GM18508 (cell line): ENCODE results near the gene ZFP3.
"Not testable (repeated sequence)": the region's sequence is repeated elsewhere in the genome, so short reads cannot be mapped to it uniquely, and the experiment has no call there.

Source experiments
- ATAC-seq: cut with Tn5 transposase; IDR thresholded peaks from one replicate; pipeline ENCODE4 v1.9.1; 2021; ENCODE audit warnings: moderate number of reproducible peaks; ENCODE audit not compliant: insufficient read depth, unreplicated experiment

Gene ZFP3

GRCh38 chr17:5136580-5137412, 58.5 kb downstream of the ZFP3 start:
- ATAC-seq, result not testable (repeated sequence)

DNA sequence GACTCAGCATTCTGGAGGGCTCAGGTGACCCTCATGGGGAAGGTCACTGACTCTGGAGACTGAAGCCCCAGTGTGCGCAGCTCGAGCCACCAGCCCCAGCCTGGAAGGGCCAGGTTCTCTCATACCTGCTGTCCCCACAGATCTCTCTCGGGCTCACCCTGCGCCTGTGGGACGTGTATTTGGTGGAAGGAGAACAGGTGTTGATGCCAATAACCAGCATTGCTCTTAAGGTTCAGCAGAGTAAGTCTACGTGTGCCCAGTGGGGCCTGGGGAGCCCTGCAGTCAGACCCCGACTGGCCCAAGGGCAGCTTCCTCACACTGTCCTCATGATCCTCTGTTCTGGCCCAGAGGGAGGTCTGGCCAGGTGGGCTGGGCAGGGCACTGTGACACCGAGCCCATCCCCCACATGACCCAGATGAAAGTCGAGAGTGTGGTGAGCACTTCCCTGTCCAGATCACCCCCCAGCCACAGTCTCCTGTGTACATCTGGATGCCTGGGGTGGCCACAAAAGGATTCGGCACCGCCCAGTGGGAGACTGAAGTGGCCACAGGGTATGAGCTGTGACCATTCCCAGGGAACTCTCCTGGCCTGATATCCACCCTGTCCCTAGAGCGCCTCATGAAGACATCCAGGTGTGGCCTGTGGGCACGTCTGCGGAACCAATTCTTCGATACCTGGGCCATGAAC, 59.4 kb downstream of the ZFP3 start:
- not testable (repeated sequence) for ATAC-seq

DNA sequence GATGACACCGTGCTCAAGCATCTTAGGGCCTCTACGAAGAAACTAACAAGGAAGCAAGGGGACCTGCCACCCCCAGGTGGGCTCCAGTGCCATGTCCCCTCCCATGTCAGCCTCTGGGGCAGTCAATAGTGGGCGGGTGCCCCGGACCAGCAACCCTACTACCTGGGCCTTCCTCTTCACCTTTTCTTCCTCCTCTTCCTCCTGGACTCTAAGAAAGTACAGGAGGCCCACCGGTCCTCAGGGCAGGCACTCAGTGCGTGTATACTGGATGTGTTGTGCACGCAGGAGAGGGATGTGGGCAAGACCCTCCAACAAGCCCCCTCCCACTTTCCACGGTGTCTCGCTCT, 59.9 kb downstream of the ZFP3 start:
- not testable (repeated sequence) for ATAC-seq

DNA sequence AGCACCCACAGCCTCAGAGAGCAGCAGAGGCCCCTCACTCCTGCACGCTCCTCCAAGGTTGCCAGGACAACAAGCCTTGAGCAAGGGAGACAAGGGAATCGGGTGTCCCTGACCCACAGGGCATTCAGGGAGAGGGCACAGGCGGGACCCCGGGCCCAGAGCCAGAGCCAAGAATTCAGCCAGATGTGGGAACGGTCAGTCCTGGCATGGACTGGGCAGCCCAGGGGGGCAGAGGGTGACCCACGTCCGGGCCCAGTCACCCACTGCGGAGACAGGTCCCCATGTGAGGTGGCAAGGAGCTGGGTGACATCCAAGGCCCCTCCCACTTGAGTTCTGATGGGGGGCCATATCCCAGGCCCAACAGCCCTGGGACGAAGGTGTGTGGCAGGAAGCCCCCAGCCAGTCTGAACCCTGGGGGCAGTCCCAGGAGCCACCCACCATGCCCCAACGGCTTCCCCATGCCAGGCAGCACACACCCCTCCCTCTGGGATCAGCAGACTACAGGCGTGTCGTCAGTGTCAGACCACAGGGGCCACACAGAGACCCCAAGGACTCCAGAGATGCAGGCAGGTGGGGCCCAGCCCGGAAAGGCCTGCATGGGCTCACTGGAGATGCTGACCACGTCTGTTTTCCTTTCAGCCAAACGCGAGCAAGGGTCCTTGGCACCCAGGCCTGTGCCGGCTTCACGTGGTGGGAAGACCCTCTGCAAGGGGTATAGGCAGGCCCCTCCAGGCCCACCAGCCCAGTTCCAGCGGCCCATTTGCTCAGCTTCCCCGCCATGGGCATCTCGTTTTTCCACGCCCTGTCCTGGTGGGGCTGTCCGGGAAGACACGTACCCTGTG, 60.6 kb downstream of the ZFP3 start:
- no peak for ATAC-seq

GRCh38 chr17:5139458-5139732, 61.1 kb downstream of the ZFP3 start:
- ATAC-seq, result no peak

DNA sequence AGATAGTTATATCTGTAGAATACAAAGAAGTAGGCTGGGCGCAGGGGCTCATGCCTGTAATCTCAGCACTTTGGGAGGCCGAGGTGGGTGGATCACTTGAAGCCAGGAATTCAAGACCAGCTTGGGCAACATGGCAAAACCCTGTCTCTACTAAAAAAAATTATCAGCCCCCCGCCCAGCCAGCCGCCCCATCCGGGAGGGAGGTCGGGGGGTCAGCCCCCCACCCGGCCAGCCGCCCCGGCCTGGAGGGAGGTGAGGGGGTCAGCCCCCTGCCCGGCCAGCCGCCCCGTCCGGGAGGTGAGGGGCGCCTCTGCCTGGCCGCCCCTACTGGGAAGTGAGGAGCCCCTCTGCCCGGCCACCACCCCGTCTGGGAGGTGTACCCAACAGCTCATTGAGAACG, 64.6 kb downstream of the ZFP3 start:
- not testable (repeated sequence) for ATAC-seq
